Measurements from ENCODE around the gene GDPD1. TPM values are rescaled to one million over a fixed set of nuclear protein-coding genes. Genes with fewer than 3 reads are reported as not detected.
"Not testable (repeated sequence)": the region's sequence is repeated elsewhere in the genome, so short reads cannot be mapped to it uniquely, and the experiment has no call there.

The GDPD1 gene
- total RNA-seq, 1 donor from 2014 or later, result 0.90 TPM

DNA sequence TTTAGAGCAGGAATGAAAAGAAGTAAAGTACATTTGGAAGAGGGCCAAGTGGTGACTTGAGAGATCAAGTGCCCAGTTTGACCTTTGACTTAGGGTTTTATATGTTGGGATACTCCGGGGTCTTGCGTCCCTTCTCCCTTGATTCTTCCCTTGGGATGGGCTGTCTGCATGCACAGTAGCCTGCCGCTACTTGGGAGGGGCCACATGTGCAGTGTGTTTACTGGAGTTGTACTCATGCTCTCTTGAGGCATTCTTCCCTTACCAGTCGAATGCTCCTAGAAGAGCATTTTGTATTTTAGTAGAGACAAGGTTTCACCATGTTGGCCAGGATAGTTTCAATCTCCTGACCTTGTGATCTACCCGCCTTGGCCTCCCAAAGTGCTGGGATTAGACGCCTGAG is 23.8 kb downstream of the GDPD1 start:
- no peak for DNase-seq (ENCODE audit: low read depth in 2 of 2)

DNA sequence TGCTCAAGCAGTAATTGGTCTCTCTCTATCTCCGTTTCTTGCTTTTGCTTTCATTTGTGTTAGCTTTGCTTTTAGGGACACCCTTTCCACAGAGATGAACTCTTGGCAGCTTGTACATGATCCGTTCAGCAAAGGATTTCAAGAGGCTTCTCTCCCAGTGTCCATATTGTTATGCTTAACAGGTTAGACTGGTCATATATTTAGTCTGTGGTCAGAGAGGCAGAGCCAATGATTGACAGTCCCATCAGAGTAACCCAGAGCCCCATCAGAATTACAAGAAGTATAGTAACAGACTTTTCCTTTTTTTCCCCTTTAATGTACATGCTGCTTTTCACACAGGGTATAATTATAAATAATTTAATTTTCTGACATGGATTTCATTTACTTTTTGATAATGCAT is 34.4 kb downstream of the GDPD1 start:
- no peak for DNase-seq (ENCODE audit: low read depth in 2 of 2)

DNA sequence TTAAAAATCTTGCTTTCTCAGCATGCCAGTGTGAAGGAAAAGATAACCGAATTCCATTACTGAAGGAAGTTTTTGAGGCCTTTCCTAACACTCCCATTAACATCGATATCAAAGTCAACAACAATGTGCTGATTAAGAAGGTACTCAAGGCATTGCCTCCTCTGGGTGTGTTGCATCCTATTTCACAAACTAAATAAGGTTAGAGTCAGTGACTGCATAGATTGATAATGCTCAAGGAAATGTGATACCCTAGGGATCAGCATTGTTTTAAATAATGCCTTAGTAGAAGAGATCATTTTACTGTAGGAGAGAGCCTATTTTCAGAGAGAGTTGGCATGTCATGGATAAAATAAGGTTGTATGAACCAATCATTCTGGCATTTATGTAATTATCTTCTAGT is 36.8 kb downstream of the GDPD1 start:
- no peak for DNase-seq (ENCODE audit: low read depth in 2 of 2)

DNA sequence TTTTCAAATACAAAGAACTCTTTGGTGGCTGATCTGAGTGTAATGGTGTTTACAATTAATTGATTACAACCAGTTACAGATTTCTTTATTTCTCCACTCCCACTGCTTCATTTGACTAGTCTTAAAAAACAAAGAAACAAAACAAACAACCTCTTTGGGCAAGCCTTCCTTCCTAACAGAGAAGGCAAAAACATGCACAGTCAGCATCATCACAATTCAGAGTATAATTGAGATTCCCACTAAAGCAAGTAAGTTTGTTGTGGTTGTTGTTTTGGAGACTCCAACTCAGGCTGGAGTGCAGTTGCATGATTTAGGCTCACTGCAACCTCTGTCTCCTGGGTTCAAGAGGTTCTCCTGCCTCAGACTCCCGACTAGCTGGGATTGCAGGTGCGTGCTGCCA is 40.4 kb downstream of the GDPD1 start:
- DNase-seq (ENCODE audit: low read depth in 2 of 2), result no peak

DNA sequence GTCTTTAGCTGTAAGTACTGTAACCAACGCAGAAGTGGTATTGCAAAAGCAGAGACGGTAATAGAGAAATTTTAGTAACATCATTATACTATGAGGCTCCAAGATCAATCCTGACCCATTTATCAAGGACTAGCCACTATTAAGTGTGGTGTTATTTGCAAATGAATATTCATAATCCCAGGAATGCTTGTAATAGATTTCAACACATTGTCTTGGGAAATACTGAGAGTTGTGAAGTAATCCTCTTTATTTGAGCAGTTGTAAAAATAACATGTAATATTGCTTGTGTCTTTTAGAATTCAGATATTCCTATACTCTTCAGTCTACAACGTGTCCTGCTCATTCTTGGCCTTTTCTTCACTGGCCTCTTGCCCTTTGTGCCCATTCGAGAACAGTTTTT is 46.4 kb downstream of the GDPD1 start:
- no peak for DNase-seq (ENCODE audit: low read depth in 2 of 2)

DNA sequence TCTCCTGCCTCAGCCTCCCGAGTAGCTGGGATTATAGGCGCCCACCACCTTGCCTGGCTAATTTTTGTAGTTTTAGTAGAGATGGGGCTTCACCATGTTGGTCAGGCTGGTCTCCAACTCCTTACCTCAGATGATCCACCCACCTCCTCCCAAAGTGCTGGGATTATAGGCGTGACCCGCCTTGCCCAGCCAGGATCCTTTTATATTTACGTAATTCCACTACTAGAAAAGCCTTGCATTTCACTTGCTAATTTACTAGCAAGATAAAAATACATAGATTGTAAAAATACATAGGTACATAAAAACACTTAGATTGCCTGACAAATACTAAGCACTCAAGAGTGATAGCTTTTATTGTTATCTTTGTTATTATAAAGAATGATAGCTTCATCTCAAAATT is 47.5 kb downstream of the GDPD1 start:
- DNase-seq (ENCODE audit: low read depth in 2 of 2), result no peak

DNA sequence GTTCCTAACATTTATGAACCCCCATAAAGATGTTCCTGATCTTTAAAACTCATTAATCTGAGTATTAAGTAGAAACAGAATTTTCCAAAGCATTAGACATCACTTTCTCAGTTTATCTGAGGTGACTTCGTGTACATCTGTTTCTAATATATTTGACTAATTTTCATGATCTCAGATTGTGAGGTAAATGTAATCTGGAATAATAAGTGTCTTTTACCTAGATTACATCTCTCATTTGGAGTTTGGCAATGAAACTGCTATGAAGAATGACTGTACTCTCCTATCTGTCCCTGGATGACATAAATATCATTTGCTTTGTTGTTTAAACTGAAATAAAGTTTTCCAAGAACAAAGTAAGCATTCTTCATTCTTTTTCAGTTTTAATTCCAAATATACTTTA is 55.3 kb downstream of the GDPD1 start:
- no peak for DNase-seq (ENCODE audit: low read depth in 2 of 2)

DNA sequence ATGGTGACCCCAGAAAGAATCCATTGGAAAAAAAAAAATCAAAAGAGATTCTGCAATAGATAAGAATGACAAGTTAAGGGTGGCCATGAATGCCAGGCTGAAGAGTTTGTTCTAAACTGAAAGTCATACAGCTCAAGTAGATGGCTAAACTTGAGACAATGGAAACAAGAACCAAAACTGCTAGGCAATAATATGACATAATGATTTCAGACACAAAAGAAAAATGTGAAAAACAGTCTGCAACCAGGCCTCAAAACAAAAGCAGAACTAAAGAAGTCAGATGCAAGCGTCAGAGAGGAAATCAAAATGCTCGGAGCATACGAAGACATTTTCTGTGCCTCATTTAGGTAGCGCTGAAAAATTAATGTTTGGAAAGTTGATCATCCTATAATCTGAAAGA is 56.7 kb downstream of the GDPD1 start:
- DNase-seq (ENCODE audit: low read depth in 2 of 2), result no peak

DNA sequence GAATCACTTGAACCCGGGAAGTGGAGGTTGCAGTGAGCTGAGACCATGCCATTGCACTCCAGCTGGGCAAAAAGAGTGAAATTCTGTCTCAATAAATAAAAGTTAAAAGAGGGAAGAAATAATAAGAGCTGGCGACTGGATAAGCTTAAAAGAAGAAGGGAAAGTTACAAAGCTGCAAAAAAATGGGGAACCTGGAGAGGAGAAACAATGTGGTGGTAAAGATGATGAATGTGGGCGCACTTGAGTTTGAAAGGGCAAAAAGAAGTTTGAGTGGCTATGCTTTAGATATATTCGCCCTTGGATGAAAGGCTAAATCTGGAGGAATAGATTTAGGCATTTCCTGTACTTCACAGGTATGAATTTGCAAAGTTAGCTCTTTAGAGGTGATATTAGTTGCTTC is 58.1 kb downstream of the GDPD1 start:
- no peak for DNase-seq (ENCODE audit: low read depth in 2 of 2)

DNA sequence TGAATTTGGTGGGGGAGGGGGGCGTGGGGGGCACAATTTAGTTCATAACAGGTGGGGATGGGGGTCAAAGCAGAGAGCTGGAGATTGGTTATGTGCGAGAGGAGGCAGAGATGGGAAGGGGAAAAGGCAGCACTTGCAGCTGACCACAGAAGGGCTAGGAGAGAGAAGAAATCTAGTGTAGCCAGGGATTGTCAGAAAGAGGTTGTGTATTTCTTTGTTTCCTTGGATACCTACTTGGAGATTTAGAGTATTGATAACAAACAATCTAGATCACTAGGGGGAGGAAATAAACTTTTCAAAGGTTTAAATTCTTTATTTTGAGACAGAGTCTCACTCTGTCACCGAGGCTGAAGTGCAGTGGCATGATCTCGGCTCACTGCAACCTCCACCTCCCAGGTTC is 64.0 kb downstream of the GDPD1 start:
- DNase-seq (ENCODE audit: low read depth in 2 of 2), result peak in 1 of 2 donors; percentile 12

DNA sequence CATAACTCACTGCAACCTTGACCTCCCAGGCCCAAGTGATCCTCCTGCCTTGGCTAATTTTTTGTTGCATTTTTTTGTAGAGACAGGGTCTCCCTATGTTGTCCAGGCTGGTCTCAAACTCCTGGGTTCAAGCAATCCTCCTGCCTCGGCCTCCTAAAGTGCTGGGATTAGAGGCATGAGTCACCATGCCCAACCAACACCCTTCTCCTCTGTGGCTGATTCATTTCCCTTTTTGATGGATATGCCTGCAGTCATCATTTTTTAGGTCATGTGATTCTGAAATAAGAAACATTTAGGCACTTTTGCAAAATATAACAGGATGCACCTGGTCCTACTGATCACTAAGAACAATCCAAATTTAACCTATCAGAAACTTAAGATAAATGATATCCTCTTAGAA is 67.1 kb downstream of the GDPD1 start:
- peak in 1 of 2 donors; percentile 89 for DNase-seq (ENCODE audit: low read depth in 2 of 2)

DNA sequence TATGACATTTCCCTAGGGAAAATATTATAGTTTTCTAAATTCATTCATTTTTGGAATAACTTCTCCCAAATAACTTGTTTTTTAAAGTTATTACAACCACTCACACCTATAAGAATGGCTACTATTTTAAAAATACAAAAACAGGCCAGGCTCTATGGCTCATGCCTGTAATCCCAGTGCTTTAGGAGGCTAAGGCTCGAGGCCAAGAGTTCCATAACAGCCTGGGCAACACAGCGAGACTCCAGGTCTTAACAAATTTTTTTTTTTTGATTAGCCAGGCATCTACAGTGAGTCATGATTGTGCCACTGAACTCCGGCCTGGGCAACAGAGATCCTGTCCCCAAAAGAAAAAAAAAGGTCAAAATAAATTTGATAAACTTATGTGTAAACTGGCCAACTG is 67.6 kb downstream of the GDPD1 start:
- peak in 1 of 2 donors; percentile 58 for DNase-seq (ENCODE audit: low read depth in 2 of 2)

DNA sequence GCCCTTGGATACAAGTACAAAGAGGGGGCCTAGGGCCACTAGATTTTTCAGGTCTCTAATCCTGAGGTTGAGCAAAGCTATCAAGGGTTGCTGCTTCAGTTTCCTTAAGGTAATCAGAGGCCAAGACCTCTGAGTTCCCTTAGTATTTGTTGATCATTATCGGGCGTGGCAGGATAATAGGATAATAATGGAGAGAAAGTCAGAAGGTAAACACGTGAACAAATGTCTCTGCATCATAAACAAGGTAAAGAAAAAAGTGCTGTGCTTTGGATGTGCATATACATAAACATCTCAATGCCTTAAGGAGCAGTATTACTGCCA is 69.6 kb downstream of the GDPD1 start:
- no peak for DNase-seq (ENCODE audit: low read depth in 2 of 2)

DNA sequence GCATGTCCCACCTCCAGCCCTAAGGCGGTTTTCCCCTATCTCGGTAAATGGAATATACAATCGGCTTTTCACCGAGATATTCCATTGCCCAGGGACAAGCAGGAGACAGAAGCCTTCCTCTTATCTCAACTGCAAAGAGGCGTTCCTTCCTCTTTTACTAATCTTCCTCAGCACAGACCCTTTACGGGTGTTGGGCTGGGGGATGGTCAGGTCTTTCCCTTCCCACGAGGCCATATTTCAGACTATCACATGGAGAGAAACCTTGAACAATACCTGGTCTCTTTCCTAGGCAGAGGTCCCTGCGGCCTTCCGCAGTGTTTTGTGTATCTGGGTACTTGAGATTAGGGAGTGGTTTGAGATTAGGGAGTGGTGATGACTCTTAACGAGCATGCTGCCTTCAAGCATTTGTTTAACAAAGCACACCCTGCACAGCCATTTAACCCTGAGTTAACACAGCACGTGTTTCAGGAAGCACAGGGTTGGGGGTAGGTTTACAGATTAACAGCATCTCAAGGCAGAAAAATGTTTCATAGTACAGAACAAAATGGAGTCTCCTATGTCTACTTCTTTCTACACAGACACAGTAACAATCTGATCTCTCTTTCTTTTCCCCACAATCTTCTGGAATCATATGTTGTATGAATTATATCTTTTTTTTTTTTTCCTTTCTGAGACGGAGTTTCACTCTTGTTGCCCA is 70.1 kb downstream of the GDPD1 start:
- not testable (repeated sequence) for DNase-seq (ENCODE audit: low read depth in 2 of 2)

DNA sequence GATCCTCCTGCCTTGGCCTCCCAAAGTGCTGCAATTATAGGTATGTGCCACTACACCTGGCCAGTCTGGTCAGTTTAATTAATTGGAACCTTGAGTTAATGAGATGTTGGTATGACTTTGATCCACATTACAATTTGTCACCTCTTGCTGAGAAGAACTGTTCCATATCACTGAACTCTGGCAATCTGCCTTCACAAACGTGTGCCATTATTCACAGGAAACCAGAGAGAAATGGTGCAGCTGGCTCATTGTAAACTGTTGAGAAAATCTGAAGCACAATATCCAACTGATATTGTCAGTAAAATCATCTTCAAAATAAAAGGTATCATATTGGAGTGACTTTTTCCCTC is 71.8 kb downstream of the GDPD1 start:
- peak in 1 of 2 donors; percentile 50 for DNase-seq (ENCODE audit: low read depth in 2 of 2)

DNA sequence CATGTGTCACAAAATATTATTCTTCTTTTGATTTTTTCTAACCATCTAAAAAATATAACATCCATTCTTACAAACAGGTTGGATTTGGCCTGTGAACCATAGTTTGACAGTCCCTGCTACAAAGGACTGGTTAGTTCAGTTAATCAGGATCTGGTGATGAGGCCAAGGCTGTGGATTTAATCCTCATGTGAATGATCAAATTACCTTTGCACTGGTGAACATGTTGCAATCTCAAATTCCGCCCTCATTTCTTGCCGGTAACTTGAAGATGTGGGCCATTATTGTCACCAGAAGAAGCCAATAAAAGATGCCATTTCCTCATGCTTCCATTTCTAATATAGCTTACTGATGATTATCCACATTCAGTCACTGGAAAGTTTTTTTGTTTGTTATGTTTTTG is 75.9 kb downstream of the GDPD1 start:
- no peak for DNase-seq (ENCODE audit: low read depth in 2 of 2)

DNA sequence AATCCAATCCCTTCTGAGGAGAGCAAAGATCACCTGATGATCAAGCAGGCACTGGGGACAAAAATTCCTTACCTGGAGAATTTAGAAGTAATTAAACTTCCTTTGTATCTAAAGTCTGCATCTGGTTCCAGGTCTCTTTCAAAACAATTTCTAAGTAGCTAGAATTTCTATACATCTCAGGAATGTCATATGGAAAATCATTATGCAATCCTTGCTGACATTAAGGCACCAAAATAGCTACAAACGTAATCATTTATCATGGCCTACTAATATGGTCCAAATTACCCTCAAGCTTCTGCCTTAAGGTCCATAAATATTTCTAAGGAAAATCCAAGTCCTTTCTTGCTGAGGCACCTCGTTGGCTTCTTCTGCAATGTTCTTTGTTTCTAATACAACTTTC is 78.2 kb downstream of the GDPD1 start:
- DNase-seq (ENCODE audit: low read depth in 2 of 2), result no peak

DNA sequence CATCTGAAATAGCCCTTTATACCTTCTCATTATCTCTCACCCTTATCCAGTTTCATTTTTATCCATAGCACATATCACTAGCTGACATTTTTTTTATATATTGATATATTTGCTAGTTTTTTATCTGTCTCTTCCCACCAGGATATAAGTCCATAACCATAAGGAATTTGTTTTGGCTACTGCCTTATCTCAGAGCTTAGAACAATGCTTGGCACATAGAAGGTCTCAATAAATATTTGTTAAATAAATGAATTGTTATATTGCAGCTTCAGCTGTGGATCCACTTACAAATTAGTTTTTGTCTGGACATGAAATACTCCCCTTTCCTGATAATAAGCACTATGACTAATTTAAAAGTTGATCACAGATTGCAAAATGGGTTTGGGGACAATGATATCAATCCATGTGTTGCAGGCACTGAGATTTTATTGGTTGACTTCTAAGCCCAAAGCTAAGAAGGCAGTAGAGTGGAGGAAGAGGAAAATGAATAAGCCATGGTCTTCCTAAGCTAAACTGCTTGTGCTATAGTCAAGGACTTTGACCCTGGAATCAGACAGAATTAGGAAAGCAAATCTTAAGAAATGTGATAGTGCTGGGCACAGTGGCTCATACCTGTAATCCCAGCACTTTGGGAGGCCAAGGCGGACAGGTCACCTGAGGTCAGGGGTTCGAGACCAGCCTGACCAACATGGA is 79.2 kb downstream of the GDPD1 start:
- DNase-seq (ENCODE audit: low read depth in 2 of 2), result peak in 1 of 2 donors; percentile 11

DNA sequence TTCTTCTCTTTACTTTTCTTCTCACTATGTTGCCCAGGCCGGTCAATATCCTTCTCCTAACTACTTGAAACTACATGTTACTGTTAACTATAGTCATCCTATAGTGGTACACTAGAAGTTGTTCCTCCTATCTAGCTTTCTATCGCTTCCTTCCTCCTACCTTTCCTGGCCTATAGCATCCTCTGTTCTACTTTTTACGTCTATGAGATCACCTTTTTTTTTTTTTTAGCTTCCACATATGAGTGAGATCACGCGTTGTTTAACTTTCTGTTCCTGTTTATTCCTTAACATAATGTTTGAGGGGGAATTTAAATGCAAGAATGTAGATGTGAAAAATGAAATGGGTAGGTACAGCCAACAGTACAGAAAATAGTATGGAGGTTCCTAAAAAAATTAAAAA is 80.6 kb downstream of the GDPD1 start:
- no peak for DNase-seq (ENCODE audit: low read depth in 2 of 2)

DNA sequence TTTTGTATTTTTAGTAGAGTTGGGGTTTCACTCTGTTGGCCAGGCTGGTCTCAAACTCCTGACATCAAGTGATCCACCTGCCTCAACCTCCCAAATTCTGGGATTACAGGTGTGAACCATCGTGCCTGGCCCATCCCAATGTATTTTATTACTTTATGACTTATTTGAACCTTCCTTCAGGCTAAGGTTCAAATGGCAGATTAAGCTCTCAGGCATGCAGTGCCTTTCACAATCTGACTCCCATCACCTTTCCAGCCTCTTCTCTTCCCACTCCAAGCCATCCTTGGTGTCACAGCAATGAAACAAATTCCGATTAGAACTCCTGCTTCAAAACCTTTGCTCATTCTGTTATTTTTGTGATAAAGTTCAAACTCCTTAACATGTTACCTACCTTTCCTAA is 84.5 kb downstream of the GDPD1 start:
- no peak for DNase-seq (ENCODE audit: low read depth in 2 of 2)

DNA sequence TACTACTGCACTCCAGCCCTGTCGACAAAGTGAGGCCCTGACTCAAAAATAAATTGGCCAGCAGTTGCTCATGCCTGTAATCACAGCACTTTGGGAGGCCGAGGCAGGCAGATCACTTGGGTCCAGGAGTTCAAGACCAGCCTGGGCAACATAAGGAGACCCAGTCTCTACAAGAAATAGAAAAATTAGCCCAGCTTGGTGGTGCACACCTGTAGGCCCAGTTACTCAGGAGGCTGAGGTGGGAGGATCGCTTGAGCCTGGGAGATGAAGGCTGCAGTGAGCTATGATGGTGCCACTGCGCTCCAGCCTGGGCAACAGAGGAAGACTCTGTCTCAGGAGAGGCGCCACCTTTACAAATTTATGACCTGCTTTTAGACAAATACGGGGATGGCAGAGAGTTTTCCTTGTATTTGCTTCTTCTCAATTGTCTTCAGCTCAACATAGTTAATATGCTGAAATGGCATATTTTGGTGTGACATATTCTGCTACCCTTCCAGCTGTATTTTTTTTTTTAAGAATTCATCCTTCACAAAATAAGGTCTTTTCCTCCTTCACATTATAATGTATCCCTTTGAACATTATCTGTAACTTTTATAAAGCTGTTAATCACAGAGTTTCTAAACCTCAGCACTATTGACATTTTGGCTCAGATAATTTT is 90.1 kb downstream of the GDPD1 start:
- no peak for DNase-seq (ENCODE audit: low read depth in 2 of 2)

DNA sequence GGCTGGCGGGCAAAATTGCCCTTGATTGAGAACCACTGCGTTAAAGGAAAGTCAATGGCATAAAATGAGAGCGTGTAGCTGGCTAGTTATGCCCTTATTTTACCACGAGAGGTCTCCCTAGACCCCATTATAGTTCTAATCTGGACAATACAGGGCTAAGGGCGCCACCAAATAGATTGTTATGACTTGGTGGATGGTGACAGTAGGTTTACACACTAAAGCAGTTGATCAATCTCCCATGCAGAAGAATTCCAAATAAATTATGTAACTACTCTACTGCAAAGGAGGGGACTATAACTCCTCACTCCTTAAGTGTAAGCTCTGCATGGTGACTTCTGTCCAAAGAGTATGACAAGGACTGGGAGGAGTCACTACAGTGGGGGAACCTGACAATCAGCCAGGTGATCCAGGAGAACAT is 90.7 kb downstream of the GDPD1 start:
- DNase-seq (ENCODE audit: low read depth in 2 of 2), result peak; percentile 60 to 75

DNA sequence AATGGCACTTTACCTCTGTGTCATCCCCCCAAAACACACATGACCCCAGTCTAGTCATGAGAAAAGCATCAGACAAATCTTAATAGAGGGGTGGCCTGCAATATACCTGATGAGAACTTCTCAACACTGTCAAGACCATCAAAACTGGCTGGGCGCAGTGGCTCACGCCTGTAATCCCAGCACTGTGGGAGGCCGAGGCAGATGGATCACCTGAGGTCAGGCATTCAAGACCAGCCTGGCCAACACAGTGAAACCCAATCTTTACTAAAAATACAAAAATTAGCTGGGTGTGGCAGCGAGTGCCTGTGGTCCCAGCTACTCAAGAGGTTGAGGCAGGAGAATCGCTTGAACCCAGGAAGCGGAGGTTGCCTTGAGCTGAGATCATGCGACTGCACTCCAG is 91.2 kb downstream of the GDPD1 start:
- DNase-seq (ENCODE audit: low read depth in 2 of 2), result not testable (repeated sequence)

Data from dermis microvascular lymphatic vessel endothelial cell (primary cell).